Right lung (tissue), 5 donors: ENCODE measurements around the gene SYP. TPM values are rescaled to one million over a fixed set of nuclear protein-coding genes. Genes with fewer than 3 reads are reported as not detected.
"Not testable (repeated sequence)": the region's sequence is repeated elsewhere in the genome, so short reads cannot be mapped to it uniquely, and the experiment has no call there.

Experiments used
- DNase-seq, 2 donors: peaks; one replicate each; pipeline ENCODE4 v3.0.0-alpha.2; 2013
- polyA plus RNA-seq, 5 donors: library from polyadenylated mRNA; unstranded; fragments of 120-200 nt; gene quantifications; one replicate each; pipeline versions ENCODE4 v1.2.1 to v1.2.3, GENCODE V29; 2013; ENCODE audit warnings: inconsistent platforms in 1 of 5, low replicate concordance in 1 of 5; ENCODE audit not compliant: insufficient read length in 5 of 5, insufficient read depth in 1 of 5

Gene SYP
- polyA plus RNA-seq, 5 donors = 2.8 to 3.5 (median 3.1) TPM

DNA sequence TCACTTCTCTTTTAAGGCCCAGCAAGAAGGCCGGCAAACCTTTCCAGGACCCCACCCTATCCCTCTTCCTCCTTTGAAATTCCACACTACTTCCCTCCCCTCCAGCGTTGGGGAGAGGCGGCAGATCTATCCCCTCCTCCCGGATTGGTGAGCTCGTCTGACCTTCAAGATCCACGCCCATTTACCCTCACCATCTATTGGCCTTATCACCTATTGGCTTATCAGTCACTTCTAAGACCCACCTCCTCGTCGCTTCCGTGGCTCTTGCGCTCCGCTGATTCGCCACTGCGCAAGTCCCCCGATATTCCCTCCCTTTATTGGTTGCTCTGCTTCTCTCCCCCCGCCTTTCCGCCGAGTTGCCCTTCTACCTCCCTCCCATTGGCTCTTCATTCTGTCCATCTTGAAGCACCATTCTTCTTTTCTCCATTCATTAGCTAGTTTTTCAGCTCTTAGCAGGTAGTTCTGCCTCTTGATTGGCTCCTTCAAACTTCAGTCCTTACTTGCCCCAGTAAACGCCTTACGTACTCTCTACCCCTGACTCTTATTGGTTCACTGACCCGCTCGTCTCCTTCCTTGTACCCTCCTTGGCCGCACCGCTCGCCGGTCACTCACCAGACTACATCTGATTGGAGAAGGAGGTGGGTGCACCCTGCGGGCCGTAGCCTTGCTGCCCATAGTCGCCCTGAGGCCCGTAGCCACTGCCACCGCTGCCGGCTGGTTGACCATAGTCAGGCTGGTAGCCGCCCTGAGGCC is 9.0 kb downstream of the SYP start:
- peak; percentile 93 to 95 for DNase-seq

GRCh38 chrX:49189606-49190005 is 10.4 kb downstream of the SYP start:
- no peak for DNase-seq

DNA sequence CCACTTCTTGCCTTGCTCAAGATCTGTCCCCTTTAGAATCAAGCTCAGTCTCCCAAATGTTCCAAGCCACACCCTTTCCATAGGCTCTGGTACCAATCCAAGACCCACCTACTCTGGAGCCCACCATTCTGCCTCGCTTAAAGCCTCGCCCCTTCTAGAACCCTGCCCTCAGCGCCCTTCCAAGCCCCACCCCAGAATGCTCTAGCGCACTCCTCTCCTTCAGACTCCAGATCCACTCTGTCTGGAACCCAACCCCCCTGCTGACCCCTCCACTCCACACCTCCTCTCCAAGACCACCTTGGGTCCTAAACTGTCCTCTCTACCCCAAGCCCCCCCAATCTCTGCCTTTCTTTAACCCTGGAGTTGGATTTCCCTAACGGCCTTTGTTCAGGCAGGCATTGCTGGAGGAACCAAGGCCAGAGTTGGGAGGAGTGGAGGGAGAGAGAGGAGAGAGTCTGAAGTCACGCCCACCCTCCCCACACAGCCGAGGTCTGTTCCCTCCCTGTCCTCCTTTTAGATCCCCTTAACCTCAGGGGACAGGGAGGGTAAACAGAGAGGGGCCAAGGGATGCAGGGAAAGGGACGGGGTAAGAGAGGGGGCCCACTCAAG is 11.4 kb downstream of the SYP start:
- DNase-seq = no peak

- DNase-seq = no peak
These were observed 12.5 kb downstream of the SYP start for GRCh38 chrX:49187526-49187925.

DNA sequence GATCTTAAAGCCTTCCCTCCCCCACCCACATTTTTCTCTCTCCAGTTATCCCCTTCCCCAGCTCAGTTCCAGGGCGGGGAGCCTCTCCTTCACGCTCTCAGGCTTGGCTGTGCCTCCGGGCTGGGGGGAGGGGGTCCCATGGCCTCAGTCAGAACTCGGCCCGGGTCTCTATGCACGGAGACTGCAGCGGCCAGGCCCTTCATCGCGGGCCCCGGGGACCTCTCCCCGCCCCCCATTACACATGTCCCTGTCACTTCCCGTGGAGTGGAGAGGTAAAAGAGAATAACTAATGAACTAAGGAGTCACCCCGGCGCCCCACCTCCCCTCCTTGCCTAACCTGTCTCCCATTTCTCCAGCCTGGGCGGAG is 13.0 kb downstream of the SYP start:
- DNase-seq = no peak

- peak; percentile 45 to 51 for DNase-seq
These were observed 13.6 kb downstream of the SYP start, which contains the start of gene PRICKLE3 for GRCh38 chrX:49186125-49187027. Gene PRICKLE3 (minus strand): TSS chrX:49186373. CDS start chrX:49186297, 76 bp downstream.

DNA sequence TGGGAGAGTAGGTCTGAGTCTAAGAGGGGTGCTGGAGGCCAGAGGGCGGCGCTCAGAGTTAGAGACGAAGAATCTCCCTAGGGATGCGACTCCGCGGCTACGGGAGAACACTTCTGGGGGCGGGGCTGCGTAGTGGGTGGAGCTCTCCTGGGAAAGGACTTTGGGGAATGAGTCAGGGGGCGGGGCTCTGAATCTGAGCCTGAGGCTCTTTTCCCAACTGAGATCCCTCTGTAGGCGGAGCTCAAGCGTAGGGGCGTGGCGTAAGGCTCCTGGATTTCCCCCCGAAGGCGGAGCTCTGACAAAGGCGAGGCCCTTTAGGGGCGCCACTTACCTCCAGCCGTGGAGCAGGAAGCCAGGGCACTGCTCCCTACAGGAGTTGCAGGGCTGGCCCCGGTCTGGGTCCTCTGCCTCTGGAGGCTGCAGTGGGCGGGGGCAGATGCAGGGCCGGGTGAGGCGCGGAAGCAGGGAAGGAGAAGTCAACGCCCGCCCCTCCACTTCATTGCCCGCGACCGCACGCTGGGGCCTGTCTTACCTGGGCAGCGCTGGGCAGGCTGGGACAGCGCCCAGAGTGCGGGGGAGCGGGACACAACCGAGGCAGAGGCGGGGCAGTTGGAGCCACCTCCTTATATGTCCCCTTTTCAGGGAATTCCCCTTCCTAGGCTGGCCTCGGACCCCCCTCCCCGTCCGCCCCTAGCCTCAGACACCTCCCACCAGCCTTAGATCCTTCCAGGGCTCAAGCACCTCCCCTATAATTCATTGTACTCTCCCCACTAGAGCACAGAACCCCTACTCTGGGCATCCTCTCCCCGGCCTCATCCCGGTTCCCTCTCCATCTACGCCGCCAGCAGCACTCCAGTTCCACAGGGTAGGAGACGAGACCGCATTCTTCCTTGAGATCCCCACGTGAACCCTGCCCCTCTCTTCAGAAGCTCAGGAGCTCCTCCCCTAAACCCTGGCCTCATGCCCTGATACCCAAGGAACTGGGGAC is 15.4 kb downstream of the SYP start:
- DNase-seq = peak; percentile 73 to 75

DNA sequence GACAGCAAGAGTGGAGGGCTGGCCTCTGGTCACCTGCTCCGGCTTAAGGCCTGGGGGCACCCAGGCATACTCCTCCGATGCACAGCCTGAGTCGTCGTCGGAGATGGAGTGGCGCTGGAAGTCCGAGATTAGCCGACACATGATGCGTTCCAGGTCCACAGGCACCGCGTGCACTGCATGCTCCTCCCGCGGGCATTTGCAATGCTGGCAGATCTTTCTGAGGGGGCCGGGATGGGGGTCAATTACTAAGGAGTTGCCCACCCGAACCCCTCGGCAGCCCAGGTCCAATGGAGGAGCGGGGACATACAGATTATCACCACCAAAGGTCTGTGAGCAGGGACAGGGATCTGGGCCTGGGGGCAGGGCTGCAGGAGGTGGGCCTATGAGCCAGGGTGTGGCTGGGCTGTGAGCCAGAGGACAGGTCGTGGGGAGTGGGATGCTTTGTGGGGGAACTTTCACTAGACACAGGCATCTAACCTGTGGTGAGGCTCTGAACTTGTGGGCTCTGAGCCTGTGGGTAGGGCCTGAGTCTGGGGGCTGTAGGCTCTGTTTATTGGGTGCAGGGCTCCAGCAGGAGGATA is 16.2 kb downstream of the SYP start:
- no peak for DNase-seq

DNA sequence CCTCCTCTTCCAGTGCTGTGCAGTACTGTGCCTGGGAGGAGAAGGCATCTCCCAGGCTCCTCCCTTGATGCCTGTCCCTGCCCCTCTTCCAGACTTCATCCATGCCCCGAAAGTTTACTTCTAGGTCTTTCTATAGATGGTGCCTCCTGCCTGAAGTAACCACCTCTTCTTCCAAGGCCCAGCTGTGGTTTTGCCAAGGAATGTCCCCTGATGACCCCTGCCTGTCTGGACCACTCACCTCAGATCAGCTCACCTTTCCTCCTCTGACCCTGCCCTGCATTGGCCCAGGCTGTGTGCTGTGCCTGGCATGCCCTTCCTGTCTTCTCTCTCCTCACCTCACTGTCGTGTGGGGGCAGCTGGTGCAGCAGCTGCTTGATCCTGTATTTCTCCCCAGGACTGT is 20.6 kb downstream of the SYP start:
- no peak for DNase-seq

GRCh38 chrX:49178537-49178936 is 21.5 kb downstream of the SYP start:
- DNase-seq = no peak

- no peak for DNase-seq
These were observed 22.0 kb downstream of the SYP start for GRCh38 chrX:49177873-49178480.

DNA sequence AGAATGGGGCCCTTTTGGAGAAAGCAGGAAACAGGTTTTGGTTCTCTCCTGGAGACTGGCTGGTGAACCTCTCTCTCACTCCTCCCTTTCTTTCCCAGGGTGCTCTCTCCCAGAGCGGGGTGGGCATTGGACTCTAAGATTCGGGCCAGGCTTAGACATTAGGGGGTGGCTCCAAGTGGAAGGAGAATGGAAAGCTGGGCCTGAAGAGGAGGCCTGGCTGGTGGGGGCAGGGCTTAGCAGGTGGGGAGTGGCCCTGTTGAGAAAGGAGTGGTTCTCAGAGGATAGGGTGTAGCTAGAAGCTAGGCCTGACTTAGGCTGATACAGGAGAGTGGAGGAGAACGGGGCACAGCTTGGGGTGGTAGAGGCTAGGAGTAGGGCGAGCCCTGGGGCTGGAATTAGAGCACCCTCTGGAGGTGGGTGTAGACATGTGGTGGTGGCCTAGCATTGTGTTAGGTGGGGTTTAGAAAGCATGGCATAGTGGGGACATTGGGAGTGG is 22.6 kb downstream of the SYP start:
- no peak for DNase-seq

DNA sequence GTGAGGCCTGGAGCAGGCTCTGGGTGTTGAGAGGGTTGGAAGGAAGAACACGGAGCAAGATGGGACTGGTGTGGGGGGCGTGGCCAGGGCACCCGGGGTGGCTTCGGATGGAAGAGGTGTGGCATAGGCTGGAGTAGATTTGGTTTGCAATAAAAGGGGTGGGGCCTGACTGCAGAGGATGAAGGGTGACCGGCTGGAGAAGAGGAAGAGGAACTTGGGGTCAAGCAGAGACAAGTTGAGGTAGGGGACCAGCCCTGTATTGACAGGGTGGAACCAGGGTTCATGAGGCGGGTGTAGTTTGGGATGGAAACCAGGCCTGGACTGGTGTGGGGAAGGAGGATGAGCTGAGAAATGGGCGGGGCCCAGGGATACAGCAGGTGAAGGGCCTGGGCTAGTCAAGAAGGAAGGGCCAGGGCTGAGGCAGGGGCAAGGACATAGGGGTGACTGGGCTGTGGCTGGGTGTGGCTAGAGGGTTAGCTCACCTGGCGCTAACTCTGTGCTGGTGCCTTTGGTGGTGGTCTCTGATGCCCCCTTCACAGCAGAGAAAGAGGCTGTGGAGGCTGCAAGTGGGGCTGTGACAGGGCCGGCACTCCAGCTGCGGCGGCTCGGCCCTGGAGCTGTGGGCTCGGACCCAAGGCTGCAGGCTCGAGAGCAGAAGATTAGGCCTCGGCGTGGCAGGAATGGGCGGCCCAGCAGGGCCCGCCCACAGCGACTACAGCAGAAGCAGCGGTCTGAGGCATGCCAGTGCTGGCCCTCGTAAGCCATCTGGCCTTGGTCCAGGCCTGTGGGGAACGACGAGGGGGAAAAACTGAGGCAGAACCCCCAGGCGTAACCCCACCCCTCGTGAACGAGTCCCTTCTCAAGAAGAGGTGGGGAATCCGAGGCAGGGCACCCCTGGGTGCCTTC is 23.3 kb downstream of the SYP start:
- DNase-seq = no peak

- no peak for DNase-seq
These were observed 24.3 kb downstream of the SYP start for GRCh38 chrX:49175435-49176274.

GRCh38 chrX:49174723-49175122 is 25.3 kb downstream of the SYP start:
- DNase-seq = no peak

DNA sequence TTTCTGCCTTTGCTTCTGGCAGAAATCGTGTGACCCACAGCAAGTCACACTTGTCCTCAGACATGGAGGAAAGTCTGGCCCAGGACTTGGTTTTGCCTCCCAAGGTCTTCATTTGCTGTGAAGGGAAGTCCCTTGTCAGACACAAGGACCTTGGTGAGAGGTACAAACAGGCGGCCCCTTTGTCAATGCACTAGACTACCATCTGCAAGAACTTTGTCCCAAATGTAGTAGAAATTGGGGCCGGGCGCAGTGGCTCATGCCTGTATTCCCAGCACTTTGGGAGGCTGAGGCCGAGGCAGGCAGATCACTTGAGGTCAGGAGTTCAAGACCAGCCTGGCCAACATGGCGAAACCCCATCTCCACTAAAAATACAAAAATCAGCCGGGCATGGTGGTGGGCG is 26.4 kb downstream of the SYP start:
- not testable (repeated sequence) for DNase-seq

- no peak for DNase-seq
These were observed 27.7 kb downstream of the SYP start for GRCh38 chrX:49172280-49172780.

- DNase-seq = no peak
These were observed 28.2 kb downstream of the SYP start, which contains the start of gene PLP2 for GRCh38 chrX:49171752-49172279. Gene PLP2 (plus strand): TSS chrX:49171898. CDS start chrX:49172001, 103 bp downstream.
